Activated CD4-positive, alpha-beta T cell treated with anti-CD3 and anti-CD28 coated beads, Interleukin-2, Interleukin-6, amounts not matched to agents 100 ng/mL and 50 ng/mL, durations not matched to agents 16 hours and 8 hours (primary cell): Measurements from ENCODE around the gene AP1G2.

Source experiments
- DNase-seq: peaks from one replicate; pipeline ENCODE4 v3.0.0-alpha.2; 2020

Gene AP1G2

GRCh38 chr14:23513005-23513817 lies 54.4 kb downstream of the AP1G2 start:
- no peak for DNase-seq

GRCh38 chr14:23512156-23512555 lies 55.4 kb downstream of the AP1G2 start:
- no peak for DNase-seq
